Measurements from ENCODE around the gene EXTL1.

Gene EXTL1

GRCh38 chr1:25996966-25997827, 24.4 kb upstream of the EXTL1 start:
- no peak for DNase-seq (ENCODE audit: low spot score)

GRCh38 chr1:25997828-25998761, 23.5 kb upstream of the EXTL1 start, which contains the start of gene PAFAH2:
Gene PAFAH2 (minus strand): TSS chr1:25998063. CDS start chr1:25990816, 7,247 bp downstream.
- peak; percentile 98 for DNase-seq (ENCODE audit: low spot score)

GRCh38 chr1:25999041-25999800, 22.4 kb upstream of the EXTL1 start:
- DNase-seq (ENCODE audit: low spot score) = no peak

GRCh38 chr1:26003262-26003661, 18.3 kb upstream of the EXTL1 start:
- no peak for DNase-seq (ENCODE audit: low spot score)

- no peak for DNase-seq (ENCODE audit: low spot score)
Measured at GRCh38 chr1:26003756-26004155, 17.8 kb upstream of the EXTL1 start.

- DNase-seq (ENCODE audit: low spot score) = no peak
Measured at GRCh38 chr1:26005434-26006105, 16.0 kb upstream of the EXTL1 start.

GRCh38 chr1:26006710-26007109, 14.9 kb upstream of the EXTL1 start:
- no peak for DNase-seq (ENCODE audit: low spot score)

- no peak for DNase-seq (ENCODE audit: low spot score)
Measured at GRCh38 chr1:26009796-26010447, 11.7 kb upstream of the EXTL1 start.

GRCh38 chr1:26010825-26011224, 10.8 kb upstream of the EXTL1 start:
- no peak for DNase-seq (ENCODE audit: low spot score)

GRCh38 chr1:26012864-26013263, 8.7 kb upstream of the EXTL1 start:
- no peak for DNase-seq (ENCODE audit: low spot score)

GRCh38 chr1:26014179-26014578, 7.4 kb upstream of the EXTL1 start:
- DNase-seq (ENCODE audit: low spot score) = no peak

GRCh38 chr1:26015358-26015757, 6.2 kb upstream of the EXTL1 start:
- DNase-seq (ENCODE audit: low spot score) = no peak

- no peak for DNase-seq (ENCODE audit: low spot score)
Measured at GRCh38 chr1:26016258-26016952, 5.2 kb upstream of the EXTL1 start.

GRCh38 chr1:26016953-26017545, 4.5 kb upstream of the EXTL1 start:
- no peak for DNase-seq (ENCODE audit: low spot score)

GRCh38 chr1:26017606-26018005, 4.0 kb upstream of the EXTL1 start:
- DNase-seq (ENCODE audit: low spot score) = no peak

GRCh38 chr1:26019641-26020315, 1.8 kb upstream of the EXTL1 start:
- DNase-seq (ENCODE audit: low spot score) = no peak

- DNase-seq (ENCODE audit: low spot score) = no peak
Measured at GRCh38 chr1:26020330-26020768, 1.2 kb upstream of the EXTL1 start.

GRCh38 chr1:26020941-26021646, 481 bp upstream of the EXTL1 start:
- no peak for DNase-seq (ENCODE audit: low spot score)

GRCh38 chr1:26022404-26022779, 817 bp downstream of the EXTL1 start:
- DNase-seq (ENCODE audit: low spot score) = no peak

Measured in CD4-positive, alpha-beta T cell treated with Interleukin-6 at 100 ng/mL for 8 hours (primary cell).